ENCODE results near the gene ABAT.

Gene ABAT

DNA sequence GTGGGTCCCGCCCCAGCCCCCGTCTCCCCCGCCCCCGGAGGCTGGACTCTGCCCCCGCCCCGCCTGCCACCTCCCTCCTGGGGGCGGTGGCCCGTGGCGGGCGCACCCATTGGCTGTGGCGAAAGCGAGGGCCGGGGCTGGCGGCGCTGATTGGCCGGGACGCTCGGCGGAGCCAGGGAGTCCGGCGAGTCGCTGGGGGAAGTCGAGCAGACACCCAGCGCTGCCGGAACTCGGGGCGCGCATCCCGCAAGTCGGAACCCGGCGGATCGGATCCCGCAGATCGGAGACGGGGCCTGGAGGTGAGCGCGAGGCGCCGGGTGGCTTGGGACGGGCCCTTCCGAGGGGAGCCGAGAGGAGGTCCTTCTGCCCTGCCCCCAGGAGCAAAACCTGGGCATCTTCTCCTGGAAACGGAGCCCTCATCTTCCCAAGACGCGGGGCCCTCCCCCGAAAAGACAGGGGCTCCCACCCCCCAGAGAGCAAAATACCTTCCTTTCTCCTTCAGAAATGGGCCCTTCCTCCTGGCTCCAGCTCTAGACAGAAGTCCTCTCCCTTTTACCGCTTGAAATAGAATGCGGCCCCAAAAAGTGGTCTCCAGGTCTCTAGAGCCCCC, at the start of gene ABAT:
Gene ABAT (plus strand): TSS at position 205 of the 610 bp plus-strand sequence. CDS start 61,123 bp downstream, outside the sequence.
- peak; percentile 14 for DNase-seq

DNA sequence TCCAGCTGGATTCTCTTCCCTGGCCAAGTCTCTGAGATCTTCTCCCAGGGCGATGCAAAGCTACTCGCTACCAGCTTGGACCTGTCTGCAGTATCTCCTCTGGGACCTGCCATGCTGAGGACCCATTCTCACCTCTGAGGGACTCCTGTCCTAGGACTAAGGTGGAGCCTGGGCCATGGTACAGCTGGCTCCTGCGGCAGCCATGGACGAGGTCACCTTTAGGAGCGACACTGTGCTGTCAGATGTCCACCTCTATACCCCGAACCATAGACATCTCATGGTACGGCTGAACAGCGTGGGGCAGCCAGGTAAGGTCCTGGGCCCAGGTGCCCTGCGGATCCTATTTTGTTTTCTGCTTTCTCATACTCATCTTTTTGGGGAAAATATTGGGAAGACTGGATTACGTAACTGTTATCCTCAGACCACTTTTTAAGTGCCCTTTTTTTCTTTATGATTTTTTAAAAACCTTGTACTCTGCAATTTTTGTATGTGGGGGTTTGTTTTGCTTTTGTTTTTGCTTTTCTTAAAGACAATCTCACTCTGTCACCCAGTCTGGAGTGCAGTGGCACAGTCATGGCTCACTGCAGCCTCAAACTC, 48.8 kb upstream of the ABAT start:
- DNase-seq: no peak

DNA sequence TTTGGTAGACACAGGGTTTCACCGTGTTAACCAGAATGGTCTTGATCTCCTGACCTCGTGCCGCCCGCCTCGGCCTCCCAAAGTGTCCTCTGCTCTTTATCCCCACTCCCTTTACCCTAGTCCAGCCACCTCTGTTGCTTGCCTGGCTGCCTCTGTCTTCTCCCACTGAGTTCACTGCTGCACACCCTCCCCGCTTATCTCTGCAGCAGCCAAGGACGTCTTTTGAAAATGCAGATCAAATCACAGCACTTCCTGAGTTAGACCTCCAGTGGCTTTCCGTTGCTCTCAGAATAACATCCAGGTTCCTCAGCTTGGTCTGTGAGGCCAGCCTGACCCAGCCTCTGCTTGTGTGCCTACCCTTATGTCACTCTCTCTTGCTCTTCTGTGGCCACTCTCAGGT, 47.5 kb upstream of the ABAT start:
- DNase-seq: no peak

DNA sequence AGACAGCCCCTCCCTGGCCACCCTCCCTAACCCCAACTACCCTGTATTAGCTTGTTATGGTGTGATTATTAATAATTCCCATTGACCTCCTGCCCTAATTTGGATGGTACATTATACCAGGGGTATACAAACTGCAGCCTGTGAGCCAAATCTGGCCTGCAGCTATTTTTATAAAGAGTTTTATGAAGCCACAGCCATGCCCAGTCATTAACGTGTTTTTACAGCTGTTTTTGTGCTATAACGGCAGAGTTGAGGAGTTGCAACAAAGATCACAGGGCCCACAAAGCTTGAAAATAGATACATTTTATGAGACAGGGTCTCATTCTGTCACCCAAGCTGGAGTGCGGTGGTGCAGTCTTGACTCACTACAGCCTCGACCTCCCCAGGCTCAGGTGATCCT, 47.0 kb upstream of the ABAT start:
- no peak for DNase-seq

DNA sequence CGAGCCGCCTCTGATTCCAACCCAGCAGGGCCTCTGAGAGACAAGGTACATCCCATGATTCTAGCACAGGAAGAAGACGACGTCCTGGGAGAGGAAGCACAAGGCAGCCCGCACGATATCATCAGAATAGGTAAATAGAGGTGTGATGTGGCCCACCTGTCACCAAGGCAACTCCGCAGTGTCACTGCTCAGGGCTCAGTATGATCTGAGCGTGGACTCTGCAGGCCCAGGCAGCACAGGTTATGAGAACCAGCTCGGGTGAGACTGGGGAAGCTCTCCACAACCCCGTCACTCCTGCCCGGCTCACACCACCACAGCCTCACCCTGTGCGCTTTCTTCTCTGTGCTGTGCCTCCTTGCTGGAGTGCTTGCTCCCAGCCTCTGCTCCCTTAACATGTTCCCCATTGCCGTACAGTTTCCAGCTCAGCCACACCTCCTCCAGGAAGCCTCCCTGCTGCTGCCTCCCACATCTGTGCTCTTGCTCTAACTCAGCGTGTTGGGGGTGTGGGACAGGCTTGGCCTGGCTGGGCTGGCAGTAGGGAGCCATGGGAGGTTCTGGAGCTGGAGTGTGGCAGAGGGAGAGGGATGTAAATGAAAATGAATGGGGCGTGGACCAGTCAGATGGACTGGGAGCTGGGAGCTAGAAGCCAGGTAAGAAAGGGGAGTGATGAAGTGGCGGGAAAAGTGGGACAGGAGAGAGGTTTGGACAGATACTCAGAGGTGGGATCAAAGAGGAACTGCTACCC, 45.3 kb upstream of the ABAT start:
- DNase-seq: no peak

DNA sequence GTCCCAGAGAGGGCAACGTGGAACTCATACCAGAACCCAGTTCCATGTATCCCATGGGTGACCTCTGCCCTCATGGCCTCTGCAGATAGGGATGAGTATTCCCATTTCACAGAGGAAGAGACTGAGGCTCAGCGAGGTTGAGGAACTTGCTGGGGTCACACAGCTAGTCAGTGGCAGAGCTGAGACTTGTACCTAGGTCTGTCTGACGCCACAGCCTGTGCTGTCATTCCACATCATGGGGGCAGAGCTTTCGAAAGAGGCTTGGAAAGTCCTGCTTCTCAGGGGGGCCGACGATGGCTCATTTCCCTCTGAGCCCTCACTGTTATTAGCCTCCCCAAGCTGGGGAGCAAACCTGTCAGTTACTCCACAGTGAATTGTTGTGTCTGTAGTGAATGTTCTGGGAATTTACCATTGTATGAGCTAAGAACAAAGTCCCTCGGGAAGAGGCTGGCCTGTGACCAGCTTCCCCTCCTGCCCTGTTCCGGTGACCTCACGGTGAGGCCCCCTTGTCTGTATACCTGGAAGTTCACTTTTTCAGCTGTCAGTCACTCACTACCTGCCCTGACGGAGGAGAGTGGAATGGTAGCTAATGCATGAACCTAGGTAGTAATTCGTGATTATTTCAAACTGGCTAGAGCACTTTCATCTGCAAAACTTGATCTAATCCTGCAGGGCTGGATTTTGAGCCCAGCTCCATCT, 44.0 kb upstream of the ABAT start:
- DNase-seq: no peak

DNA sequence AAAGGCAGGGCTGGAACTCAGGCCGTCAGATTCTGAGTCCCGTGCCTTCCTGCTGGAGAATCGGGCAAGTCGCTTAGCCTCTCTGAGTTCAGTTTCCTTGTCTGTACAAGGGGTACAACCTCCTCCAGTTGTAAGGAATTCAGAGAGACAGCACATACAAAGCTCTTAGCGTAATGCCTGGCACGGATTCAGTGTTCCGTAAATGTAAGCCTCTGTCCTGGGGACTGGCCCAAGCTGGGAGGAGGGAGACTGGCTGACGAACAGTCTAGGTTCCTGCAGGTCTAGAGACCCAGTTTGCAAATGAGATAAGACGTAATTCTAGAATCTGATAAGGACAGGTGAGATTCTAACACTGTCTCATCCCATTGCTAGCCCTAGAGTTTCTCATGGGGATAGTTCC, 43.0 kb upstream of the ABAT start:
- no peak for DNase-seq

DNA sequence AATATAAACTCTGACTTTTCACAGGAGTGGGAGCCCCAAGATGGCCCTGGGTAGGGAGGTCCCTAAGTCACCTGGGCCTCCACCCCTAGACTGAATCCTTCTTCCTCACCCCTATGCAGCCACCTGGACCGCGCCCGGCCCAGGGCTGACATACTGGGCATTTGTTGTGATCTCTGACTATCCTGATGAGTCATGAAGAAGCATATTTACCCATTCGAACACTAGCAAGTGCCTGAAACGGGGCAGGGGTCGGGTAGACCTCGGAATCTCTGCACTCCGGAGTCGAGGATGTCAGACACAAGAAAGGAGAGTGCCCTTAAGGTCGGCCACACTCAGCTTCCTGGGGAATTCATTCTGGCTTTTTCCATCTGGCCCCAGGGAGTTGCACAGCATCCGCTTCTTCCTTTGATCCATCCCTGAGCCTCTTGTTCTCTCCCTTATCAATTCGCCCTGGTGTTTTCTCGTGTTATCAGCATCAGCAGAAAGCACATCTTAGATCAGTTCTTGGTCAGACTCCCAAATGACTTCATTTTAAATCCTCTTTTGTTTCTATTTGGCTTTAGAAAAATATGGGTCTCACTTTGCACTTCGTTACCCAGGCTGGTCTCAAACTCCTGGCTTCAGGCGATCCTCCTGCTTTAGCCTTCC, 42.5 kb upstream of the ABAT start:
- DNase-seq: no peak

DNA sequence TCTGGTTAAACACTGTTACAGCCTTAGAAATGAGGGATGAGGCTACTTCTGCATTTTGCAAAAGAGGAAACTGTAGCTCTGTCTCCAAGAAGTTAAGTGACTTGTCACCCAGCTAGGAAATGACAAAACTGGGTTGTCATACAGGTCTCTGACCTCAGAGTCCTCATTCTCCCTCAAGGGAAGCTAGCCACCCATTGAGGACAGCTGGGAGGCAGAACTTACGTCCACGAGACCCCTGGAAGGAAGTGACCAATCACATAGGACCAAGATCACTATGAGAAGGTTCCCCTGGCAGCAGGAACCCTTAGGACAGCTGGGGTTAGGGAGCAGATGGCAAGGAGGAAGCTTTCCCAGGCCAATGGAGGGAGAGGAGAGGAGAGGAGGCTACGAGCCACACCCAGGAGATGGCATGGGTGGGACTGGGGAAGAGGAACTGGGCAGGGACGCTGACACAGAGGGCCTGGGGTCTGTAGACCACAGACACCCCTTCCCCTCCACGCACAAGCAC, 41.7 kb upstream of the ABAT start:
- DNase-seq: no peak

DNA sequence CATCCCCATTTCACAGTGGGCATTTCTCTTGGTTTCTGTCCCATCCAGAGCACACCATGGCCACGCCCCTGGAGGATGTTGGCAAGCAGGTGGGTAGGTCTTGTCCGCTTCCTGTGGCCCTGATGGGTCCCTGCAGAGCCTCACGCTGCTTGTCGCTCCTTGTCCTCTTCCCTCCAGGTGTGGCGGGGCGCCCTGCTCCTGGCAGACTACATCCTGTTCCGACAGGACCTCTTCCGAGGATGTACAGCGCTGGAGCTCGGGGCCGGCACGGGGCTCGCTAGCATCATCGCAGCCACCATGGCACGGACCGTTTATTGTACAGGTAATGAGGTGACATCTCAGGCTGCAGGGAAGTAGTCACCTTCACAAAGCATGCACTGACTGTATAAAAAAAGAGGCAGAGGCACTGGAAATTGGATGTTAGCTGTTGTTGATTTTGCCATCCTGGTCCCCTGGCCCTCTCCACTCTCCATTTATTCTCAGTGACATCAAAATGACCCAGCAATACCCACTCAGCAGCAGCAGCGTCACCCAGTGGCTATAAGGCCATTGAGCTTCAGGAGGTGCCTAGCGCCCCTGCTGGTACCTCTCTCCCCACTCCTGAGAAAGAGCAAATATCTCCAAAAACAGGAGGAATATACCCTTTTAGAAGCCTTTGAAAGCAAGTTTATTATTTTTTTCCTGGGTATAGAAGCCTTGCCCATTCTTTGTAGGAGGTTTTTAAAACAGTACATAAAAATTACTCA, 39.3 kb upstream of the ABAT start:
- DNase-seq: no peak

DNA sequence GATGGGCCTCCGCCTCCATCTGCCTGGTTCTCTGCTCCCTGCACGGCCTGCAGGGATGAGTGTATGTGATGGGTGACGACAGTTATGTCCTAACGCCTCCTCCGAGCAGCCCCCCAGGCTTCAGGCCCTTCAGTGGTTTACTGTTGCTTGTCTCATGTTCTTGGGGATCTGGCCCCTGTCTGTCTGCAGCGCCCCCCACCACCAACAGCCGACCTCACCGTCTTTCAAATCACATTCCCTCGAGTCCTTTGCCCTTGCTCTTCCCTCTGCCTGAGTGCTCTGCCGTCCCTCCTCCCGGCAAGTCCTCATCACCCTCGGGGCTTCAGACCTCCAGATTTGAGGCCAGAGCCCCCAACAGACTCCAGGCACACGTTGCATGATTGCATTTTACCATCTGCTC, 34.7 kb upstream of the ABAT start:
- DNase-seq: no peak

DNA sequence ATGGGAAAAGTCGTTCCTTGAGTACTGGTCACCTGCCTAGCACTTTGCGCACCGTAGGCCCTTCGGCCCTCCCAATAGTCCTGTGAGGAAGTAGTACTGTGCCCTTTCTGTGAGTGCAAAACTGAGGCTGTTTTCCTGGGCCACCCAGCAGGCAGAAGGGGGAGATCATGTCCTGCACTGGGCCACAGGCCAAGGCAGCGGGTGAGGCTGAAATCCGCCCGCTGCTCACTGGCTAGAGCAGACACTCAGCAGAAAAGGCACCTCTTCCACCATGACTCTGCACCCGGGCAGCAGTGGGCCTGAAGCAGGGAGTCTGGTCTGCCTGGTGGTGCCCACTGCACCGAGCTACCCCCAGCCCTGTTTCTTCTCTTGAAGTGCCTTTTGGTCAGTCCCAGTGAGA, 32.7 kb upstream of the ABAT start:
- DNase-seq: no peak

DNA sequence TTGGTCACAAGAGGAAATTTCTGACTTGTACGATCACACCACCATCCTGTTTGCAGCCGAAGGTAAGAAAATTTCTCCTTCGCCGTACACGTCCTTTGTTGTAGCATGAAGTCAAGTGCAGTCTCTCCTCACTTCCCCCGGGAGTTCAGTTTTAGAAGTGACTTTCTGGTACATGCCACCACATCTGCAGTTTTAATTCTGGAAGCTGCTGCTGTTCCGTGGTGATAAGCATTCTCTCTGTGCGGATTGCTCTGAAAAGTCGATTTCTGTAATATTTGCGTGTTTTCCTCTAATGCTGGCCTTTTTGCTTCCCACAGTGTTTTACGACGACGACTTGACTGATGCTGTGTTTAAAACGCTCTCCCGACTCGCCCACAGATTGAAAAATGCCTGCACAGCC, 32.3 kb upstream of the ABAT start:
- no peak for DNase-seq

DNA sequence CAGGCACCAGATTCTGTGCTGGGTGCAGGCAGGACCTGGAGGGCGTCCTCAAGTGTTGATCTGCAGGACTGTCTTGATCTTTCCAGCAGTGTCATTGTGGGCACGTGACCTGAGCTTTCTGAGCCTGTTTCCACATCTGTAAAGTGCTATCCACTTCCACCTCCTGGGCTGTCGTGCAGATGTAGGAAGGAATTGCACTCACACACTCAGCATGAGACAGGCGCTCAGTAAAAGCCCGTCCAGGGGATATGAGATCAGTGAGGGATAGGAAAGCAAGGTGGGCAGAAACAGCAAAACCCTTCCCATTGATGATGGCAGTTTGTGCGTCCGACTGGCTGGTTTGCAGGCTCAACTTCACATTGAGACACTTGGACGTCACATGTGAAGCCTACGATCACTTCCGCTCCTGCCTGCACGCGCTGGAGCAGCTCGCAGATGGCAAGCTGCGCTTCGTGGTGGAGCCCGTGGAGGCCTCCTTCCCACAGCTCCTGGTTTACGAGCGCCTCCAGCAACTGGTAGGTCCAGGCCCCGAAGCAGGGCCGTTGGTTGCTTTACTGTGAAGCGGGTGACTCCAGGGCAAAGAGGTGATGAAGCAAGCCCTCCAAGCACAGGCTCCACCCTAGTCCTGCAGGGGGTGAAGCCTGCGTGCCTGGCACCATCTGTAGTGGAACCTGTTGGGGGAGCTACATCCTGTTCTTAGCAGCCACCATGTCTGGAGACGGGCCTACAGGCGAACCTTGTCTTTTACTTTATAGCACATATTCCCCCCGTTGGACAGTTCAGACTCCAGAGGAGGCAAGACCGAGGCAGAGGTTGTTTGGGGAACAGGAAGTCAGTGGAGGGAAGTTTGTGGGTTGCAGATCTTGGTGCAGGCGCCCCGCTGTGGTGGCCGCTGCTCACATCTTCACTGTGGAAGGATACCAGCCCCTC, 29.9 kb upstream of the ABAT start:
- no peak for DNase-seq

DNA sequence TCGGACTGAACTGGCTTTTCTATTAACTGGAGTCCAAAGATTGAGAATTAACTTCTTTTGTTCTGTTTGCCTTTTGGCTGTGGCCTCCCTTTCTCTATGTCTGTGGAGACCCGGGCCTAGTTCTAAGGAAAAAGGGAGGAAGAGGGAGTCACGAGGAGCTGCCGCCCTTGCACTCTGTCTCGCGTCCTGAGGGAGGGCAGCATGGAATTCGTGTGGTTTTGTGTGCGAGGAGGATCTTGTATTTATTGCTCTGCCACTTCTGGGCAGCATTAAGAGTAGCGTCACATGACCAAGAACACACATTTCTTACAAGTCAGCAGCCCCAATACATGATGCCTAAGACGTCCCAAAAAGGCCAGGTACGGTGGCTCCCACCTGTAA, 29.3 kb upstream of the ABAT start:
- no peak for DNase-seq

DNA sequence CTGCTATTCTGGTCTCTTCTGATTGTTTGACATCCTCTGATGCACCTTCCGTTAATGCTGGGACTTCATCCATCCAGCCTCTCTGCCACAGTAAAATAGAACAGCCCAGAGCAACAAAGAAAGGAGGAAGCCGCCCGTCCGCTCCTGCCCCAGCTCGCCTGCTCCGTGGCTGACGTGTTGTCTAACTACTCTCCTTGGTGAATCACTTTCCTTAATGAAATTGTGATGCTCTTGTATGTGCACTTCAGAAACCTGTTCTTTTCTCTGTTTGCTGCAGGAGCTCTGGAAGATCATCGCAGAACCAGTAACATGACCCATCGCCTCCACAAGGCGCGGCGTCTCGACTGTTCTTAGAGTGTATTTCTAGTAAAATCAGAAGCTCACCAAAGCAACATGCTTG, 28.6 kb upstream of the ABAT start:
- no peak for DNase-seq

DNA sequence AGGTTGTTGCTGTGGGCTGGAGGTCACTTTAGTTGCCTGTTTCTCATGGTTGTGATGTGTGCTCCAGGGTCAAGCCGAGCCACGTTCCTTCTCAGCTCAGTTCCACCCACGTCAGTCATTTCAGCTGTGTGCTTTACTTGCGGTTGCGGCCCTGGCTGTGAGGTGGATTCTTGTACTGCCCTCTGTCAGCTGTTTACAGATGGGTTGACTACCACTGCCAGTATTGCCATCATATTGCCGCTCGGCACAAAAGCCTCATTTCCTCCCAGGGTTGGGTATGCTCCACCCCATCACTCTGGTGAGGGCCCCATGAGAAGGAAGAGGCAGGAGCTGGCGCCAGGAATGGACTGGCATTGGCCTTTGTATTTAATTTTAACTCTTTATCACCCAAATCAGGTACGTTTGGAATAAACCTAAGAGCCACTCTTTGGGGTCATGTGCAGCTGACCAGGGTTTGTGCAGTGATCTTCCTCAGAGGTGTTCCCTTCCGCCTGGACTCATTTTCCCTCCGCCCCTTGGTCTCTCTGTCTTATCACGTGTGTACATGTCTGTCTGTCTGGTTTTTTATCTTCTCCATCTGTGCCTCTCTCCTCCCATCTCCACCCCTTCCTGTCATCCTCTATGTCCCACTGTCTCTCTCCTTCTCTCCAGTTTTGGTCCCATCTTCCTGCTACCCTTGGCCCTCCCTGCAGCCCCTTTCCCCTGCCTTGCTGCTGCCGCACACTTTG, 27.9 kb upstream of the ABAT start:
- no peak for DNase-seq

DNA sequence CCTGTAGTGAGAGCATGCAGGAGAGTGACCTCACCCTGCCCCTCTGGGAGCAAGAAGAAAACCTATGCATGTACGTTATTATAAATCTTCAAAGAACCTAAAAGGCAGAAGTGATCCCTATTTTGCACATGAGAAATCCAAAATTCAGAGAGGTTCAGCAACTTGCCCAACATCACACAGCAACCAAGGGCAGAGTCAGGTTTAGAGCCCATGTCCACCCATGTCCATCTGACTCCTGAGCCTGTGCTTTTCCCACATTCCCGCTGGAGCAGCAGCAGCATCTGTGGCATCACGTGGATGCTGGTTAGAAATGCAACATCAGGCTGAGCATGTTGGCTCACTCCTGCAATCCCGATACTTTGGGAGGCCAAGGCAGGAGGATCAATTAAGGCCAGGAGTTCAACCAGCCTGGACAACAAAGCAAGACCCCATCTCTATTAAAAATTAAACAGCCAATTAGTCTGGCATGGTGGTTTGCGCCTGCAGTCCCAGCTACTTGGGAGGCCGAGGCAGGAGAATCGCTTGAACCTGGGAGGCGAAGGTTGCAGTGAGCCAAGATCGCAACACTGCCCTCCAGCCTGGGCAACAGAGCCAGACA, 26.6 kb upstream of the ABAT start:
- no peak for DNase-seq

DNA sequence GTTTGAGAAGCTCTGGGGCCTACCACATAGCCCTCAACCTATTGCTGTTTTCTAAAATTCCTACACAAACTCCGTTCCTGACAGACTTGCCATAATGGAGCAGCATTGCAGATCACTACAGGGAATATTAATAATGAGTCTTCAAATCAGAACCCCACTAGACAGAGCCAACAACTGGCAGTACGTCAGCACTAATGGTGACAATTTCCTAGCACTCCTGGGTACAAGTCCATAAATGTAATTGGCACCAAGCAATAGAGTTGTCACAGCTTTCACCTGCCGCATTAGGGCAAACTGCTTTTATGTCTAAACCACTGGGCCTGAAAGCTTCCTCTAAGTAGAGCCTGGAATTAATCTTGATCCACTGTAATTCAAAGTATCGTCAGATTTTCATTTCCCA, 25.5 kb upstream of the ABAT start:
- no peak for DNase-seq

All from DMS79 (cell line).